ENCODE results near the gene MORF4L1. TPM values are rescaled to one million over a fixed set of nuclear protein-coding genes. Genes with fewer than 3 reads are reported as not detected.

The MORF4L1 gene
- total and polyA plus RNA-seq, 10 of the 15 experiments (the other 5 are each of a cell fraction or from before 2014, with no cell fraction given): 113 to 636 (median 229) TPM

- 0 out of 2 replicates have a peak, but pooled peaks have one; percentile 20 for TF ChIP-seq POLR2AphosphoS5 (IDR thresholded peaks at IDR 0.05; ENCODE audit: low read length)
- 0 out of 2 replicates have a peak, but pooled peaks have one; percentile 6 for TF ChIP-seq RAD21 (IDR thresholded peaks at IDR 0.05; ENCODE audit: insufficient read depth, low read depth, low read length)
- no peak for TF ChIP-seq E4F1 (IDR thresholded peaks at IDR 0.05; ENCODE audit: borderline replicate concordance, partially characterized antibody)
- TF ChIP-seq IRF3 (IDR thresholded peaks at IDR 0.05): no peak
- peak in 1 of 3 experiments; percentile 14; a peak in 1 of 6 replicates for TF ChIP-seq CTCF (IDR thresholded peaks at IDR 0.05 in 2 of 3, conservative IDR thresholded peaks at IDR 0.05 in 1 of 3; ENCODE audit: control insufficient read depth in 2 of 3, extremely low read depth in 1 of 3, insufficient read depth in 1 of 3, low read depth in 3 of 3, low read length in 3 of 3)
- TF ChIP-seq PKNOX1 (IDR thresholded peaks at IDR 0.05): peak; percentile 22; the same call in 1 of the 2 replicates
- Histone ChIP-seq H3K27ac (ENCODE audit: control insufficient read depth, insufficient read depth) (no peak overlapping the region), H2AFZ (ENCODE audit: control insufficient read depth, low read depth, low read length) (no peak overlapping the region), H3K36me3 (ENCODE audit: control insufficient read depth in 2 of 2, insufficient read depth in 2 of 2, low read length in 1 of 2) (peaks cover 56 to 65% of the 10 kb centered on the region in 2 experiments), H3K79me2 (ENCODE audit: control insufficient read depth, insufficient read depth, low read length) (no peaks in the 10 kb centered on the region), H4K20me1 (ENCODE audit: control insufficient read depth, insufficient read depth) (no peaks in the 10 kb centered on the region; the same call in 1 of the 2 replicates), H3K4me2 (ENCODE audit: control insufficient read depth, insufficient read depth) (no peak overlapping the region), H3K4me3 (no peak overlapping the region), H3K27me3 (replicated peaks in 1 of 2; ENCODE audit: control insufficient read depth in 2 of 2, insufficient read depth in 2 of 2, low read length in 1 of 2) (no peaks in the 10 kb centered on the region), H3K9ac (ENCODE audit: control insufficient read depth, insufficient read depth, low read length) (no peak overlapping the region), H3K4me1 (ENCODE audit: control insufficient read depth, insufficient read depth, low read length) (no peaks in the 10 kb centered on the region; the same call in 1 of the 2 replicates), H3K9me3 (replicated peaks; ENCODE audit: control insufficient read depth, insufficient read depth, low read length) (no peaks in the 10 kb centered on the region)
- ChIA-PET CTCF (interaction anchor here (1.1 to 2.7 kb wide), 6 partner anchors 16 to 102 kb away, joined by 3 to 9 read pairs (median 6); no protein-coding TSS in a partner anchor), SMC1A (ENCODE audit: uncharacterized antibody, unreplicated experiment) (interaction anchor here (1.0 to 2.2 kb wide), 4 partner anchors 51 to 95 kb away, joined by 3 to 8 read pairs (median 6); no protein-coding TSS in a partner anchor), RAD21 (ENCODE audit: unreplicated experiment) (interaction anchor here (1.6 kb wide), 1 partner anchor 57 kb away, joined by 3 read pairs; no protein-coding TSS in a partner anchor), POLR2A (interaction anchor here (1.3 kb wide), 1 partner anchor 78 kb away, joined by 3 read pairs; no protein-coding TSS in a partner anchor)
- no peak for DNase-seq (ENCODE audit: low read depth, low spot score)
- 74% methylated on average over 5 of the region's 5 CpGs for WGBS (ENCODE audit: insufficient coverage, insufficient replicate concordance, low lambda C conversion rate, missing lambda C conversion rate)
- no peak for FAIRE-seq
- TSS peak; percentile 21 for BruUV-seq (replicated peaks)
- peak; percentile 34 for ATAC-seq
- intact Hi-C loops (cut with micrococcal nuclease; ENCODE audit: unreplicated experiment): no loop called here
- in situ Hi-C loops (cut with MboI): no loop called here
These were observed 53.5 kb downstream of the MORF4L1 start for GRCh38 chr15:78925956-78926743.

Measured in GM12878 (cell line).